CD14-positive monocyte (primary cell): ENCODE results near the gene DSCAML1. TPM values are rescaled to one million over a fixed set of nuclear protein-coding genes. Genes with fewer than 3 reads are reported as not detected.
A peak's percentile ranks its signal among the peaks of the same experiment; 100 is the strongest.

ENCODE experiments used
- DNase-seq, 3 donors: peaks; one replicate each; pipeline ENCODE4 v3.0.0-alpha.2; 2011 to 2022
- H2AFZ ChIP-seq: 2 replicates; pipeline ENCODE4 v1.6.0; 2012; ENCODE audit warnings: mild to moderate bottlenecking, low read depth, low read length, inconsistent platforms; ENCODE audit not compliant: insufficient read depth, poor library complexity, severe bottlenecking
- H3K27ac ChIP-seq, 2 donors: 1 replicate in 1 of 2; 2 replicates in 1 of 2; pipeline ENCODE4 v1.5.1; 2012 to 2013; ENCODE audit warnings: low read length in 2 of 2, control low read depth in 1 of 2, inconsistent platforms in 1 of 2, low read depth in 1 of 2, mild to moderate bottlenecking in 1 of 2
- H3K27me3 ChIP-seq, 2 donors: one replicate each; pipeline versions ENCODE4 v1.6.0 to v1.6.1; 2011 to 2013; ENCODE audit warnings: low read length in 2 of 2; ENCODE audit not compliant: control insufficient read depth in 2 of 2, insufficient read depth in 2 of 2
- H3K36me3 ChIP-seq, 2 donors: replicated peaks in 1 of 2; 1 replicate in 1 of 2; 2 replicates in 1 of 2; pipeline versions ENCODE4 v1.5.1 to v1.6.1; 2012 to 2013; ENCODE audit warnings: low read length in 2 of 2, control low read depth in 1 of 2, inconsistent platforms in 1 of 2, mild to moderate bottlenecking in 1 of 2; ENCODE audit not compliant: insufficient read depth in 2 of 2, control insufficient read depth in 1 of 2
- H3K4me1 ChIP-seq, 2 donors: 1 replicate in 1 of 2; 2 replicates in 1 of 2; pipeline versions ENCODE4 v1.5.1 to v1.6.1; 2012 to 2013; ENCODE audit warnings: low read length in 2 of 2, control low read depth in 1 of 2, inconsistent platforms in 1 of 2, mild to moderate bottlenecking in 1 of 2, moderate library complexity in 1 of 2; ENCODE audit not compliant: insufficient read depth in 2 of 2, control insufficient read depth in 1 of 2
- H3K4me2 ChIP-seq: replicated peaks from 2 replicates; pipeline ENCODE3; 2012; ENCODE audit warnings: low read length, moderate library complexity, mild to moderate bottlenecking; ENCODE audit not compliant: poor library complexity, severe bottlenecking; ENCODE audit errors: extremely low read depth
- H3K4me3 ChIP-seq, 3 experiments: fragments of 200-600 bp in 1 of 3; sonication (generic) in 1 of 3; replicated peaks in 1 of 3; 1 replicate in 2 of 3; 2 replicates in 1 of 3; pipeline ENCODE4 v1.5.1; 2011 to 2013; ENCODE audit warnings: low read length in 3 of 3, mild to moderate bottlenecking in 3 of 3, control low read depth in 2 of 3, low read depth in 2 of 3, inconsistent platforms in 1 of 3, moderate library complexity in 1 of 3
- H3K79me2 ChIP-seq: 2 replicates; pipeline ENCODE4 v1.6.0; 2012; ENCODE audit warnings: mild to moderate bottlenecking, control low read depth, inconsistent platforms, low read length, moderate library complexity; ENCODE audit not compliant: insufficient read depth
- H3K9ac ChIP-seq: 2 replicates; pipeline ENCODE4 v1.6.0; 2017; ENCODE audit warnings: low read length, mild to moderate bottlenecking; ENCODE audit not compliant: insufficient read depth, poor library complexity, severe bottlenecking
- H3K9me3 ChIP-seq, 2 donors: replicated peaks in 1 of 2; 1 replicate in 1 of 2; 2 replicates in 1 of 2; pipeline versions ENCODE4 v1.5.1 to v1.6.1; 2012 to 2013; ENCODE audit warnings: low read length in 2 of 2, control low read depth in 1 of 2; ENCODE audit not compliant: control insufficient read depth in 1 of 2, insufficient read depth in 1 of 2
- H4K20me1 ChIP-seq: 2 replicates; pipeline ENCODE4 v1.6.0; 2012; ENCODE audit warnings: mild to moderate bottlenecking, low read length, control low read depth, moderate library complexity; ENCODE audit not compliant: insufficient read depth
- H3K27ac Mint-ChIP-seq, 7 donors: one replicate each; pipeline ENCODE4 v1.8.0; 2020; ENCODE audit warnings: mild to moderate bottlenecking in 7 of 7, mixed read lengths in 7 of 7, moderate library complexity in 6 of 7, inconsistent platforms in 2 of 7
- H3K27me3 Mint-ChIP-seq, 3 donors: one replicate each; pipeline ENCODE4 v1.8.0; 2021 to 2022; ENCODE audit warnings: low read depth in 3 of 3, mild to moderate bottlenecking in 3 of 3, mixed read lengths in 3 of 3, moderate library complexity in 3 of 3, inconsistent platforms in 1 of 3
- H3K36me3 Mint-ChIP-seq, 2 donors: one replicate each; pipeline ENCODE4 v1.8.0; 2020; ENCODE audit warnings: mixed read lengths in 2 of 2, inconsistent platforms in 1 of 2, mild to moderate bottlenecking in 1 of 2
- H3K4me1 Mint-ChIP-seq: one replicate; pipeline ENCODE4 v1.8.0; 2020; ENCODE audit warnings: mild to moderate bottlenecking, mixed read lengths
- H3K4me3 Mint-ChIP-seq, 2 donors: one replicate each; pipeline ENCODE4 v1.8.0; 2020; ENCODE audit warnings: mild to moderate bottlenecking in 2 of 2, mixed read lengths in 2 of 2, moderate library complexity in 1 of 2
- H3K9me3 Mint-ChIP-seq, 7 donors: one replicate each; pipeline ENCODE4 v1.8.0; 2020 to 2022; ENCODE audit warnings: mixed read lengths in 7 of 7, mild to moderate bottlenecking in 6 of 7, moderate library complexity in 6 of 7, inconsistent platforms in 2 of 7
- CTCF ChIP-seq: fragments of 200-600 bp; IDR thresholded peaks from one replicate; pipeline ENCODE4 v1.8.0; 2022; ENCODE audit warnings: antibody characterized with exemption, mild to moderate bottlenecking
- WGBS: methylation state at CpG from one replicate; pipeline ENCODE4 v1.1.5; 2013; ENCODE audit warnings: missing lambda C conversion rate; ENCODE audit not compliant: insufficient coverage; 5-methylcytosine and 5-hydroxymethylcytosine counted together
- intact Hi-C, 2 donors: fragments of 100-400 bp; cut with micrococcal nuclease; formaldehyde crosslinking; loops; one replicate each; pipeline versions ENCODE4 v1.15.0 to v1.15.1; 2023
- polyA plus RNA-seq, 3 donors: library from polyadenylated mRNA; depleted of rRNA in 1 of 3; unstranded in 2 of 3; stranded (reverse) in 1 of 3; fragments of 300-500 nt in 2 of 3; fragments of >200 nt in 1 of 3; fragmentation: Illumina TruSeq in 2 of 3; gene quantifications; 1 replicate in 2 of 3; 2 replicates in 1 of 3; pipeline ENCODE4 v1.2.3, GENCODE V29; 2012 to 2021

The DSCAML1 gene
- polyA plus RNA-seq, 3 donors = not detected

- Histone ChIP-seq H3K9me3 (no peaks in the 10 kb centered on the region), H3K27me3 (no peaks in the 10 kb centered on the region), H3K9ac (no peak overlapping the region), H3K4me2 (no peak overlapping the region), H3K27ac (no peak overlapping the region), H3K79me2 (no peaks in the 10 kb centered on the region), H3K4me1 (no peaks in the 10 kb centered on the region), H3K4me3 (no peak overlapping the region), H4K20me1 (no peaks in the 10 kb centered on the region), H3K36me3 (no peaks in the 10 kb centered on the region), H2AFZ (no peak overlapping the region)
- intact Hi-C loops = no loop called here
- no peak overlapping the region for H3K4me3 Mint-ChIP-seq
- peaks cover 12 to 22% (median 18%) of the 10 kb centered on the region in 3 donors for H3K27me3 Mint-ChIP-seq
- no peak for TF ChIP-seq CTCF
- peak overlapping the region in 1 of 7 donors; percentile 31 for H3K27ac Mint-ChIP-seq
- no peaks in the 10 kb centered on the region for H3K4me1 Mint-ChIP-seq
- no peak for DNase-seq
- no peaks in the 10 kb centered on the region for H3K36me3 Mint-ChIP-seq
- H3K9me3 Mint-ChIP-seq = peaks cover 0 to 4% (median 0%) of the 10 kb centered on the region in 7 donors
- 91% methylated on average over 5 of the region's 7 CpGs for WGBS
These were observed 184.8 kb downstream of the DSCAML1 start for GRCh38 chr11:117612177-117612576.

GRCh38 chr11:117610901-117611300 is 186.1 kb downstream of the DSCAML1 start:
- Histone ChIP-seq H3K9ac (no peak overlapping the region), H3K4me2 (no peak overlapping the region), H3K4me1 (no peaks in the 10 kb centered on the region), H3K79me2 (no peaks in the 10 kb centered on the region), H3K9me3 (no peaks in the 10 kb centered on the region), H2AFZ (no peak overlapping the region), H3K27ac (no peak overlapping the region), H3K4me3 (no peak overlapping the region), H4K20me1 (no peaks in the 10 kb centered on the region), H3K27me3 (no peaks in the 10 kb centered on the region), H3K36me3 (no peaks in the 10 kb centered on the region)
- Mint-ChIP-seq H3K27me3 (peaks cover 9 to 21% (median 20%) of the 10 kb centered on the region in 3 donors), H3K36me3 (no peaks in the 10 kb centered on the region), H3K9me3 (peaks cover 0 to 4% (median 0%) of the 10 kb centered on the region in 7 donors), H3K27ac (peak overlapping the region in 1 of 7 donors; percentile 59), H3K4me3 (no peak overlapping the region), H3K4me1 (no peaks in the 10 kb centered on the region)
- TF ChIP-seq CTCF = no peak
- no peak for DNase-seq
- WGBS = 85% methylated on average over 3 of the region's 4 CpGs
- intact Hi-C loops = no loop called here
